SW 1271 (cell line): ENCODE measurements around the gene SPACA4.
"Not testable (repeated sequence)": the region's sequence is repeated elsewhere in the genome, so short reads cannot be mapped to it uniquely, and the experiment has no call there.

Experiments used
- DNase-seq, 2 experiments: peaks; one replicate each; lab custom pipeline; 2025; lab: John Stamatoyannopoulos, UW

The SPACA4 gene, protein sequence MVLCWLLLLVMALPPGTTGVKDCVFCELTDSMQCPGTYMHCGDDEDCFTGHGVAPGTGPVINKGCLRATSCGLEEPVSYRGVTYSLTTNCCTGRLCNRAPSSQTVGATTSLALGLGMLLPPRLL

DNA sequence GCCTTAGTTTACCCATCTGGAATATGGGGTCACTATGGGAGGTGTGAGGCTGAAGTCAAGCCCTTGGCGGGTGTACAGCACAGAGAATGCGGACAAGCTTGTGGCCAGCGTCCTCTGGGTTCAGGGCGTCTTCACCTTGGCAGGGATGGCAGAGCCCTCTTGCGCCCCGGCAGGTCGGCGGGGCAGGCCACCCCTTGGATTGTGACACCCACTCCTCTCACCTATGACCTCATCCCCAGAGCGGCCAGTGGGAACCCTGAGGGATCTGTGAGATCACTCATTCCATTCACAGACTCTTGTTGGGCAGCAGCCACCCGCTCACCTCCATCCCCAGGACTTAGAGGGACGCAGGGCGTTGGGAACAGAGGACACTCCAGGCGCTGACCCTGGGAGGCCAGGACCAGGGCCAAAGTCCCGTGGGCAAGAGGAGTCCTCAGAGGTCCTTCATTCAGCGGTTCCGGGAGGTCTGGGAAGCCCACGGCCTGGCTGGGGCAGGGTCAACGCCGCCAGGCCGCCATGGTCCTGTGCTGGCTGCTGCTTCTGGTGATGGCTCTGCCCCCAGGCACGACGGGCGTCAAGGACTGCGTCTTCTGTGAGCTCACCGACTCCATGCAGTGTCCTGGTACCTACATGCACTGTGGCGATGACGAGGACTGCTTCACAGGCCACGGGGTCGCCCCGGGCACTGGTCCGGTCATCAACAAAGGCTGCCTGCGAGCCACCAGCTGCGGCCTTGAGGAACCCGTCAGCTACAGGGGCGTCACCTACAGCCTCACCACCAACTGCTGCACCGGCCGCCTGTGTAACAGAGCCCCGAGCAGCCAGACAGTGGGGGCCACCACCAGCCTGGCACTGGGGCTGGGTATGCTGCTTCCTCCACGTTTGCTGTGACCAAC lies at the start of gene SPACA4:
SPACA4 (plus strand) TSS at position 280 of the 896 bp plus-strand sequence; CDS start at position 517, 237 bp downstream.
- DNase-seq = no peak

DNA sequence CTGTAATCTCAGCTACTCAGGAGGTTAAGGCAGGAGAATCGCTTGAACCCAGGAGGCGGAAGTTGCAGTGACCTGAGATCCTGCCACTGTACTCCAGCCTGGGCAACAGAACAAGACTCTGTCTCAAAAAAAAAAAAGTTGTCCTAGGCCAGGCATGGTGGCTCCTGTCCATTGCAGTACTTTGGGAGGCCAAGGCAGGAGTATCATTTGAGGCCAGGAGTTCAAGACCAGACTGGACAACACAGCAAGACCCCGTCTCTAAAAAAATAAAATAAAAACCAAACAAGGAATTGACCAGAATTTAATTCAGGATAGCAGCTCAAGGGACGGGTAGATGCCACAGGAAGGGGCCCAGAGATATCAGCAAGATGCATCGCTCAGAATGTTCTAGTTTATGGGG lies 49.7 kb upstream of the SPACA4 start:
- no peak for DNase-seq

DNA sequence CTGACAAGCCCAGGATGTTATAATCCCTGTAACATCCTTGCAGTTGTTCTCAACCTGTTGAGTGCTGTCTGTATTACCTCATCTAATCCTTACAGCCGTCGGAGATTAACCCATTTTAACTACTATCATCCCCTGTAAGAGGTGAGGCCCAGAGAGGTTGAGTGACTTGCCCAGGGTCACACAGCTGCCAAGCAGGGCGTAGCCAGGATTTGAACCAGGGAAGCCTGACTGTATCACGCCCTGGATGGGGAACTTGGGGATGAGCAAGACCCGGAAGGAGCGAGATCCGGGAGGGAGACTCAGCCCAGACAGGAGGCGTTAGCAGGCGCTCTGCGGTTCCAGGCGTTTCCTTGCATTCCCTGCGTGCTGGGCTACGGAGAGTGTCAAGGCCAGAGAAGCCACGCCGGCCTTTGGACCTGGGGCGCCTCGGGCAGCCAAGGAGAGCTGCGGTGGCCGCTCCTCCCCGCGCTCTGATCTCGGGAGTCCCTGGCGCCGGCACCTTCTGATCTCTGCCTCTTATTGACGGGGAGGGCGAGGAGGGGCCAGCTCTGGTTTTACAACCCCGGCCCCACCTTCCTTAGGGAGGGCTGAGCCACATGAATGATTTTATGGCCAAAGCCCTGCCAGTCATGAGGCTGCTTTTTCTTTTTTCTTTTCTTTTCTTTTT lies 48.4 kb upstream of the SPACA4 start:
- no peak for DNase-seq

DNA sequence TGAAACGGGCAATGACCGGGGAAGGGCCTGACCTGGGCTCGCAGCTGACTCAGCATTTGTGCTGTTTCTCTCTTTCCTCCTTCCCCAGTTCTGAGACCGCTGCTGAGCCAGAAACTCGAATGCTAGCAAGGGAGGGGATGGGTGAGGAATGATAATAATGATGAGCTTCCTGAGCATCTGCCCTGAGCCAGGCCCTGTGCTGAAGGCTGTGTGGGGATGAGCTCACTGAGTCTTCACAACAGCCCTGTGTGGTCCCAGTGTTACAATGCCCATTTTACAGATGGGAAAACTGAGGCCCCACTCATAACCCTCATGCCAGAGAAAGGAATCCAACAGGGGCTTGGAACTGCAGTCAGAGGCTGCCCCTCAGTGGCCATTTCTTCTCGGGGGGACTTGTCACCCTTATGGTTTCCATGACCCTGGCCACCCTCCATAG lies 46.4 kb upstream of the SPACA4 start:
- DNase-seq = no peak

DNA sequence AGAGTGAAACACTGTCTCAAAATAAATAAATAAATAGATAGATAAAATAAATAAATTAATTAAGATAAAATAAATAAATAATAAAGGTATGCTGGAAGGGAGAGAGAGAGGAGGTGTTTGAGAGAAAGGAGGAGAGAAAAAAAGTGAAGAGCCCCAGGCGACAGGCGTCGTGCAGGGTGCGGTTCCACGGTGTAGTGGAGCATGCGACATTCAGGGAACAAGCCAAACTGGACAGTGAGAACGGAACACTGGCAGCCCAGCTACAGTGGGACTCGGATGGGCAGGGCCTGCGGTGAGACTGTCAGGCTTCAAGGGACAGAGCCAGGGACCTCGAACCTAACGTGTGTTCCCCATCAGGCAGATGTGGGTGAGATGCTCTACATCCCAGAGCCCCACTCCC lies 45.1 kb upstream of the SPACA4 start:
- no peak for DNase-seq

DNA sequence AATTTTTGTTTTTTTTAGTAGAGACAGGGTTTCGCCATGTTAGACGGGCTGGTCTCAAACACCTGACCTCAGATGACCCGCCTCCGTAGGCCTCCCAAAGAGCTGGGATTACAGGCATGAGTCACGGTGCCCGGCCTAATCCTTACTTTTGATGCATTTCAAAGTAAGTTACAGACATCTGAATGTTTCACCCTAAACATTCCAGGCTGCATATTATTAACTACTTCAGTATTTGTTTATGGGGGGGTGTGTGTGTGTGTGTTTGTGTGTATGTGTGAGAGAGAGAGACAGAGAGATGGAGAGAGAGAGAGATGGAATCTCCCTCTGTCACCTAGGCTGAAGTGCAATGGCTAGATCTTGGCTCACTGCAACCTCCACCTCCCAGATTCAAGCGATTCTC lies 41.5 kb upstream of the SPACA4 start:
- no peak for DNase-seq

DNA sequence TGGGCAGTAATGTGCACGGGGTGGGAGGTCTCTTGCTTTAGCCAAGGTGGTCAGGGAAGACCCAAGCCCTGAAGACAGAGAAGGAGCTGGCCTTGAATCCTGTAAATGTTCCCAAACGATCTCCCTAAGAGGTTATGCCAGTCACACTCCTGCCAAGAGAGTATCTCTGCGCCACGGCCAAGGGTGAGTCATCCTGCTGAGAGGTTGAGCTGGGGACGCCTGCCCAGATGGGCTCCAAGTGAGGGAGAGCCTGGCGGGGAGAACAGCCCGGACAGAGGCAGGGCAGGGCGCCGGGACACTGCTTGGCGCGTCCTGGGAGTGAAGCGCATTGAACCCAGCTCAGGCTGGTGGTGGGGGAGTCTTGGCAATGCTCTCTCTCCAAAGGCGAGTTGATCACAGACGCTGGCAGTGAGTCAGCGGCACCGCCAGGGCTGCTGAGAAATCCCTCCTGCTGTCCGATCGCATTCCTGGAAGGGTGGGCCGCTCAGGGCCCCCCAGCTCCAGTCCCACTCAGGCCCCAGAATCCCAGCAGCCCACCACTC lies 38.1 kb upstream of the SPACA4 start:
- peak; percentile 37 to 70 for DNase-seq

DNA sequence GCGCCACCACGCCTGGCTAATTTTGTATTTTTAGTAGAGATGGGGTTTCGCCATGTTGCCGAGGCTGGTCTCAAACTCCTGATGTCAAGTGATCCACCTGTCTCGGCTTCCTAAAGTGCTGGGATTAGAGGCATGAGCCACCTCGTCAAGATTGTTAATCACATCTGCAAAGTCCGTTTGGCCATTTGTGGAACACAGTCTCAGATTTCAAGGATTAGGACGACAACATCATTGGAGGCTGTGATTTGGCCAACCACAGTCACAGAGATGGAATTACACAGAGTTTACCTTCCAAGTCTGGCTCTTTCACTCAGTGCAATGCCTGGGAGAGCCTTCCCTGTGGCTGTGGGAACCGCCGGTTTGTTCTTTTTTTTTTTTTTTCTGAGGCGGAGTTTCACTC lies 36.7 kb upstream of the SPACA4 start:
- no peak for DNase-seq

DNA sequence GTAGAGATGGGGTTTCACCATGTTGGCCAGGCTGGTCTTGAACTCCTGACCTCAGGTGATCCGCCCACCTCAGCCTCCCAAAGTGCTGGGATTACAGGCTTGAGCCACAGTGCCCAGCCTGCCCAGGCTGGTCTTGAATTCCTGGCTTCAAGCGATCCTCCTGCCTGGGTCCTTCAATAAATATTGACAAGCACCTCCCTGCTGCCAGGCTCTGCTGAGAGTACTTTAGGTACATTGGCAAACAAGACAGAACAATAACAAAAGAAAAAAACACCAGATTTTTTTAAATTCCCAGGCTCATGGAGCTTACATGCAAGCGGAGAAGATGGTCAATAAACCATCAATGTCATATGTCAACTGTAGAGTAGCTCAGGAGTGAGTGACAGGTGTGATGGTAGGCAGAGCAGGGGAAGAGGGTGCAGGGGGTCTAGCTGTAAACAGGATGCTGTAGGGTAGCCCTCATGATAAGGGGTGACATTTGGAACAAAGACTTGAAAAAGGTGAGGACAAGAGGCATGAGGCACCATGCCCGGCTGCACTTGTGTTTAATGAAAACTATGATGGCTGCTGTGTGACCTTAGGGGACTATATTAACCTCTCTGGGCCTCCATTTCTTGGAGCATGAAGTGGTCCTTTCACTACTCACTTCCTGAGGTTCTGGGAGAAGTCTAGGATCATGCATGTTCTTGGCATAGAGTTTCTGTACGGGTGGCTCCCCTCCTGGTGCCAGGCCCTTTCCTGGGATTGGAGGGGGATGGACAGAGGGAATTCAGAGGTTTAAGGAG lies 35.0 kb upstream of the SPACA4 start:
- no peak for DNase-seq

DNA sequence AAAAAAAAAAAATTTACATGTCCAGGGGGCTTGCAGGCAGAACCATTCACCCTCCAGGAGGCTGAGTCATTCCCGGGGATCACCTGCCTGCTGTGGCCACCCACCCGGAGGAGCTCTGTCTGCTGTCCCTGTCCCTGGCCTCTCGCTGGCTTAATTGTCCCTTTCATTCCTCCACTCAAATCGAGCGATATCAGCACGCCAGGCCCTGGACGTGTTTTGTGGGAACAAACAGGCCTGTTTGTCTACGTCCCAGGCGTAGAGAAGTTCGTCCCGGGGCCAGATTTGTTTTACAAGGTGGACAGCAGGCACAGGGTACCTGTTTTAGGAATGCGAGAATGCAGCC lies 33.4 kb upstream of the SPACA4 start:
- DNase-seq = no peak

DNA sequence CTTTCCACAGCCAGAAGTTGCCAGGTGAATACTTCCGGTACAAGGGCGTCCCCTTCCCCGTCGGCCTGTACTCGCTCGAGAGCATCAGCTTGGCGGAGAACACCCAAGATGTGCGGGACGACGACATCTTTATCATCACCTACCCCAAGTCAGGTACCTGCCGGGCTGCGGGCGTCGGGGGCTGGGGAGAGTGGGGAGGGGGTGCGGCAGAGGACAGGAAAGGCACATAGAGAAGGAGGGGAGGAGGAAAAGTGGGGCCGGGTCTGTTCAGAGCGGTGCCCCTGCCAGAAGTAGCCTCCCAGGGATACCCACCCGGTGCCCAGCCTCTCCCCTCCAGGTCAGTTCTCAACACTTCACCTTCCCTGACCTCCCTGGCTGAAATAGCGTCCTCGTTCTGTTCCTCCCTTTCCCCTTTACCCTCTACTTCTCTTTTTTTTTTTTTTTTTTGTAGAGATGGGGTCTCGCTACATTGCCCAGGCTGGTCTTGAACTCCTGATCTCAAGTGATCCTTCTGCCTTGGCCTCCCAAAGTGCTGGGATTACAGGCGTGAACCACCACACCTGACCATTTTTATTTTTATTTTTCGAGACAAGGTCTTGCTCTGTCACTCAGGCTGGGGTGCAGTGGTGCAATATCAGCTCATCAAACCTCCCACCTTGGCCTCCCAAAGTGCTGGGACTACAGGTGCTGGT lies 30.5 kb upstream of the SPACA4 start:
- DNase-seq = no peak

DNA sequence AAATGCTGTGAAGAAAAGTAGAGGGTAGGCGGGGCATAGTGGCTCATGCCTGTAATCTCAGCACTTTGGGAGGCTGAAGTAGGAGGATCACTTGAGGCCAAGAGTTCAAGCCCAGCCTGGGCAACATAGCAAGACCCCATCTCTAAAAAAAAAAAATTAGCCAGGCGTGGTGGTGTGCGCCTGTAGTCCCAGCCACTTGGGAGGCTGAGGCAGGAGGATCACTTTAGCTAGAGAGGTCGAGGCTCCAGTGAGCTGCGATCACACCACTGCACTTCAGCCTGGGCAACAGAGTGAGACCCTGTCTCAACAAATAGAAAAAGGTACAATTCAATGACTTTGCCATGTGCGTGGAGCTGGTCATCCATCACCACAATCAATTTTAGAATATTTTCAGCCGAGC lies 28.6 kb upstream of the SPACA4 start:
- not testable (repeated sequence) for DNase-seq

DNA sequence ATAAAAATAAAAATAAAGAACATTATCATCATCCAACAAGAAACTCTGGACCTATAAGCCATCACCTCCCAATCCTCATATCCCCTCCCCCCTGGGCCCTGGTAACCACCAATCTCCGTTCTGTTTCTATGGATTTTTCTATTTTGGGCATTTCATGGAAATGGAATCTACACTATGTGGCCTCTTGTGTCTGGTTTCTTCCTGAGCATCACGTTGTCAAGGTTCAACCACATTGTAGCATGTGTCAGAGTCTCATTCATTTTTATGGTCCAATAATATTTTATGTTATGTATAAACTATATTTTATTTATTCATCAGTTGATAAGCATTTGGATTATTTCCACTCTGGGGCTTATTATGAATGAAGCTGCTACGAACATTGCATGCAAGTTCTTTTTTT lies 27.7 kb upstream of the SPACA4 start:
- no peak for DNase-seq

DNA sequence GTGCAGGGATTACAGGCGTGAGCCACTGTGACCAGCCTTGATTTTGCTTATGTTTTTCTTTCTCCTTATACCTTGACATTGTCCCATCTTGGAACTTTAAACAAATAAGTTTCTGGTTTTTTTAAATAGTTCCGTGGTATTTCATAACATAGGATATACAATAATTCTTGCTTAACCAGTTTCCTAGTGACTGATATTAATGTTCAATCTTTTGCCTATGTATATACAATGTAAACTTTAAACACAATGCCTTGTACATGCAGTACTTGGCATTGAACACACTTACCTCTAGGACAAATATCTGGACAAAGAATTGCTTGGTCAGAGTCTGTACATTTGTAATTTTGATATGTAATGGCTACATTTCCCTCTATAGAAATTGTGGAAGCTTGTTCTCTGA lies 24.4 kb upstream of the SPACA4 start:
- no peak for DNase-seq

DNA sequence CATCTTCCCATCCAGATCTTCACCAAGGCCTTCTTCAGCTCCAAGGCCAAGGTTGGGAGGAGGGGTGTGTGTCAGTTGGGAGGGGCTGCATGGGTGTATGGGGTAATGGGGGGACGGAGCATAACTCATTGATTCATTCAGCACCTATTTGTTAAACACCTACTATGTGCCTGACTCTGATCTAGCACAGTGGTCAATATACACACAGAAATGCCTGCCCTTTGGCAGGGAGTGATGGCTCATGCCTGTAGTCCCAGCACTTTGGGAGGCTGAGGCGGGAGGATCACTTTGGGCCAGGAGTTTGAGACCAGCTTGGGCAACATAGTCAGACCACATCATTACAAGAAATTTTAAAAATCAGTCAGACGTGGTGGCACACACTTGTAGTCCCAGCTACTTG lies 19.2 kb upstream of the SPACA4 start:
- no peak for DNase-seq

DNA sequence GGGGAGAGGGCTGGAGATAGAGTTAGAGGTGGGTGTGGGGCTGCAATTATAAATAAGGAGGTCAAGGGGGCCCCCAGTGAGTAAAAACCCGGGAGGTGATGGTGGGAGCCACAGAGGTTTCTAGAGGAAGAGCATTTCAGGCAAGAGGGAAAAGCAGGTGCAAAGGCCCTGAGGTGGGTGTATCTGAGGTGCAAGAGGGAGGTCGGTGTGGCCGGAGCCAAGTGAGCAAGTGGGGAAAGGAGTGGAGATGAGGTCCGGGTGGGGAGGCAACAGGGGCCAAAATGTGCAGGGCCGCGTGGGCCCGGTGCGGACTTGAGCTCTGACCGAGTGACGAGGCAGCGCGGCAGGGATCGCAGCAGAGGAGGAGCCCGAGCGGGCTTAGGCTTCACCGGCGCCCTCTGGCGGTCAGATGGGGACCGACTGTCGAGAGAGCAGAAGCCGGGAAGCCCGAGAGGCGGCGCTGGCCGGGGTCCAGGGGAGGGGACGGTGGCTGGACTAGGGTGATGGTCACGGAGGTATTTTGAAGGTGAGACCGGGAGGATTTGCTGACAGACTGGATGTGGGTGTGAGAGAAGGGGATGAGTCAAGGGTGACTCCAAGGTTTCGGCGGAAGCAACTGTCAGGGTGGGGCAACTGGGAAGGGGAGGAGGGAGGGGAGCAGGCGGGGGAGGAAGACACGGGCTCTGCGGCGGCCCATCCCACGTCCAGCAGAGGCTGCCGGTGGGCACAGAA lies 17.7 kb upstream of the SPACA4 start:
- DNase-seq = peak in 1 of 2 experiments; percentile 66

DNA sequence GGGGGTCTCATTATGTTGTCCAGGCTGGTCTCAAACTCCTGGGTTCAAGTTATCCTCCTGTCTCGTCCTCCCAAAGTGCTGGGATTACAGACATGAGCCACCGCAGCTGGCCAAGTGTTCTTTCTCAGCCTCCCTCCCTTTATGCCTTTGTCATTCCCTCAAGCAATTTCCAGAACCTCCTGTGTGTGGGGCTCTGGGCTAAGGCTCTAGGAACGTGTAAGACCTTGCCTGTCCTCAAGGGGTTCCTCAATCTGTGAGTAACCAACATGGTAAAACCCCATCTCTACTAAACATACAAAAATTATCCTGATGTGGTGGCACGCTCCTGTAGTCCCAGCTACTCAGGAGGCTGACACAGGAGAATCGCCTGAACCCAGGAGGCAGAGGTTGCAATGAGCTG lies 15.5 kb upstream of the SPACA4 start:
- no peak for DNase-seq

DNA sequence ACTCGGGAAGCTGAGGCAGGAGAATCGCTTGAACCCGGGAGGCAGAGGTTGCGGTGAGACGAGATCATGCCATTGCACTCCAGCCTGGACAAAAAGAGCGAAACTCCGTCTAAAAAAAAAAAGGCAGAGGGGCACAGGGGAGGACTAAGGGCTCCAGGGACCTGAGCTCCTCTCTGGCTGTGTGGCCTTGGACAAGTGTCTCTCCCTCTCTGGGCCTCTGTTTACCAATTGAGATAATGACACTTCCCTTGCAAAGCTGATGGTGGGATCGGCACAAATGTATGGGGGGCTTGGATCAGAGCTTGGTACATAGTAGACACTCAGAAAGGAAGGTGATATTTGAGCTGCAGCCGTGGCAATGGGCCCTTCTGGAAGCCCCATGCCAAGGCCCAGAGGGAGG lies 11.4 kb upstream of the SPACA4 start:
- no peak for DNase-seq

DNA sequence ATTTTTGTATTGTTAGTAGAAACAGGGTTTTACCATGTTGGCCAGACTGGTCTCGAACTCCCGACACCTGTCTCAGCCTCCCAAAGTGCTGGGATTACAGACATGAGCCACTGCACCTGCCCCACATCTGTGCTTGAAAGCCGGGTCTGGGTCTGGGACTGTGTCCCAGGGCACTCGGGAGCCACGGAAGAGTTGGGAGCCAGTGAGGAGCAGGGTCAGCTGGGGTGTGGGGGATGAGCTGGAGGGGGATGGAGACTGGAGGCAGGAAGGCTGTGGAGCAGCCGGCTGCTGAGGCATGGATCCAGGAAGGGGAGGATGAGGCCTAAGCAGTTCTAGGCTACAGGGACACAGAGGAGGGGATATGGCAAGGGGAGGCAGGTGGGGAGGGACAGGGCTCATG lies 10.7 kb upstream of the SPACA4 start:
- no peak for DNase-seq

DNA sequence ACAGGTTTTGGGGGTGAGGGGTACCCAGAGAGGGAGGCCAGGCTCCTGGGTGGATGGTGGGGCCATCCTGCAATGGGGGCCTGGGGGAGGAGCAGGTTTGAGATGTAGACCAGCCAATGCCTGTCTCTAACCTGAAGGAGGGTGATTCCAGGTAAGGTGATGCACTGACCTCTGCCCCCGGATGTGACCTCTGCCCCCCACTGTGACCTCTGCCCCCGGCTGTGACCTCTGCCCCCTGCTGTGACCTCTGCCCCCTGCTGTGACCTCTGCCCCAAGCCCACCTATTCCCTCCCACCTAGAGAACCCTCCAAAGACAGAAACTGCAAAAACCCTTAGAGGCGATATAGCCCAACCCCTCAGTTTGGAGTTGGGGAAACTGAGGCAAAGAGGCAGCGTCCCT lies 10.3 kb upstream of the SPACA4 start:
- DNase-seq = no peak
